Measurements from ENCODE around the gene TEAD4.

- no peak for TF ChIP-seq CTCF (IDR thresholded peaks at IDR 0.05)
- no peak for TF ChIP-seq EZH2 (IDR thresholded peaks at IDR 0.05)
- no peak for TF ChIP-seq EZH2phosphoT487 (IDR thresholded peaks at IDR 0.05)
Measured at GRCh38 chr12:3044141-3044630, 85.0 kb downstream of the TEAD4 start.

Data from neural progenitor cell (in vitro differentiated cells).